Progenitor cell of endocrine pancreas (in vitro differentiated cells): ENCODE data around the gene ERV3-1. TPM values are rescaled to one million over a fixed set of nuclear protein-coding genes. Genes with fewer than 3 reads are reported as not detected.

Experiments used
- DNase-seq: peaks from one replicate; pipeline ENCODE4 v3.0.0; 2021; ENCODE audit warnings: low spot score; ENCODE audit not compliant: unreplicated experiment
- H3K27ac Mint-ChIP-seq: 2 replicates; pipeline ENCODE4 v1.8.0; 2021; ENCODE audit warnings: mild to moderate bottlenecking, moderate library complexity, mixed read lengths
- H3K27me3 Mint-ChIP-seq: 2 replicates; pipeline ENCODE4 v1.8.0; 2021; ENCODE audit warnings: mixed read lengths
- H3K36me3 Mint-ChIP-seq: 2 replicates; pipeline ENCODE4 v1.8.0; 2022; ENCODE audit warnings: mixed read lengths; ENCODE audit not compliant: insufficient read depth
- H3K4me1 Mint-ChIP-seq: 2 replicates; pipeline ENCODE4 v1.8.0; 2021; ENCODE audit warnings: low read depth, mixed read lengths
- H3K4me3 Mint-ChIP-seq: 2 replicates; pipeline ENCODE4 v1.8.0; 2021; ENCODE audit warnings: low read depth, mild to moderate bottlenecking, moderate library complexity, mixed read lengths
- H3K9me3 Mint-ChIP-seq: 2 replicates; pipeline ENCODE4 v1.8.0; 2021; ENCODE audit warnings: low read depth, mixed read lengths
- CTCF ChIP-seq: fragments of 200-600 bp; sonication (generic); IDR thresholded peaks from one replicate; pipeline ENCODE4 v1.5.0; 2021; ENCODE audit warnings: antibody characterized with exemption, mild to moderate bottlenecking; ENCODE audit not compliant: unreplicated experiment
- total RNA-seq: library from RNA; stranded (reverse); gene quantifications from 2 replicates; pipeline ENCODE4 v1.2.1, GENCODE V29; 2021

The ERV3-1 gene
- total RNA-seq, 1 donor from 2014 or later: 77.2 TPM

GRCh38 chr7:64990936-64991335 lies 15.6 kb downstream of the ERV3-1 start, which contains the start of gene ZNF117:
ZNF117 (minus strand) TSS chr7:64991036.
- Mint-ChIP-seq H3K4me1 (no peaks in the 10 kb centered on the region), H3K4me3 (no peak within 1 kb of the TSS), H3K27me3 (no peaks in the 10 kb centered on the region), H3K27ac (no peak within 1 kb of the TSS), H3K36me3 (peaks cover 92% of the 10 kb centered on the region), H3K9me3 (peaks cover 77% of the 10 kb centered on the region)
- DNase-seq: no peak
- TF ChIP-seq CTCF: no peak

- Mint-ChIP-seq H3K27ac (no peak overlapping the region), H3K4me1 (no peaks in the 10 kb centered on the region), H3K27me3 (no peaks in the 10 kb centered on the region), H3K9me3 (peaks cover 80% of the 10 kb centered on the region), H3K4me3 (no peak overlapping the region), H3K36me3 (peaks cover 91% of the 10 kb centered on the region)
- no peak for TF ChIP-seq CTCF
- DNase-seq: no peak
Measured at GRCh38 chr7:64990216-64990615, 16.3 kb downstream of the ERV3-1 start.

GRCh38 chr7:64978497-64979203 lies 27.8 kb downstream of the ERV3-1 start:
- peak overlapping the region; percentile 68 for H3K27ac Mint-ChIP-seq
- H3K36me3 Mint-ChIP-seq: peaks cover 83% of the 10 kb centered on the region
- H3K9me3 Mint-ChIP-seq: peaks cover 64% of the 10 kb centered on the region
- no peak overlapping the region for H3K4me3 Mint-ChIP-seq
- no peak for TF ChIP-seq CTCF
- no peak for DNase-seq
- H3K27me3 Mint-ChIP-seq: no peaks in the 10 kb centered on the region
- H3K4me1 Mint-ChIP-seq: no peaks in the 10 kb centered on the region

- TF ChIP-seq CTCF: no peak
- H3K36me3 Mint-ChIP-seq: peaks cover 10% of the 10 kb centered on the region
- DNase-seq: no peak
- no peaks in the 10 kb centered on the region for H3K4me1 Mint-ChIP-seq
- peaks cover 45% of the 10 kb centered on the region for H3K9me3 Mint-ChIP-seq
- no peaks in the 10 kb centered on the region for H3K27me3 Mint-ChIP-seq
- H3K27ac Mint-ChIP-seq: no peak overlapping the region
- H3K4me3 Mint-ChIP-seq: no peak overlapping the region
Measured at GRCh38 chr7:64965594-64965993, 40.9 kb downstream of the ERV3-1 start.

- no peak overlapping the region for H3K4me3 Mint-ChIP-seq
- DNase-seq: no peak
- H3K27ac Mint-ChIP-seq: no peak overlapping the region
- H3K36me3 Mint-ChIP-seq: peaks cover 2% of the 10 kb centered on the region
- no peak for TF ChIP-seq CTCF
- H3K4me1 Mint-ChIP-seq: no peaks in the 10 kb centered on the region
- H3K27me3 Mint-ChIP-seq: no peaks in the 10 kb centered on the region
- peaks cover 39% of the 10 kb centered on the region for H3K9me3 Mint-ChIP-seq
Measured at GRCh38 chr7:64959072-64959747, 47.3 kb downstream of the ERV3-1 start.
